HG02970 (cell line): ENCODE measurements around the gene EPS15.
"Not testable (repeated sequence)": the region's sequence is repeated elsewhere in the genome, so short reads cannot be mapped to it uniquely, and the experiment has no call there.

ENCODE experiments used
- ATAC-seq: cut with Tn5 transposase; IDR thresholded peaks from one replicate; pipeline ENCODE4 v1.9.1; 2021; ENCODE audit warnings: mild to moderate bottlenecking, moderate library complexity, moderate number of reproducible peaks; ENCODE audit not compliant: unreplicated experiment, low FRiP score

Gene EPS15

DNA sequence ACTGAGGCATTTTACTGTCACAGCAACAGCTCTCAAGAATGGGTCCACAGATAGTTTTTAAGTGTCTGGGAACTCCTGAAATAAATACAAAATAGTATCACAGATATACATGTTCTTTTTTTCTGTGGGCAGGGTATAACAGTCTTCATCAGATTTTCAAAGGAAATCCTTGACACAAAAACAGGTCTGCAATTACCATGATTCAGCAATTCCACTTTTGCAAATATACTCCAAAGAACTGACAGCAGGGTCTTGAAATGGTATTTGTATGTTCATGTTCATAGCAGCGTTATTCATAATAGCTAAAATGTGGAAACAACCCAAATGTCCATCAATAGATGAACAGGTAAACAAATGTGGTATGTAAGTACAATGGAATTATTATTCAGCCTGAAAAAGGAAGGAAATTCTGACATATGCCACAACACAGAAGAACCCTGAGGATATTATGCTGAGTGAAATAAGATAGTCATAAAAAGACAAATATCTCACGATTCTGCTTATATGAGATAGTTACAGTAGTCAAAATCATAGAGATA is 85.0 kb downstream of the EPS15 start:
- no peak for ATAC-seq

DNA sequence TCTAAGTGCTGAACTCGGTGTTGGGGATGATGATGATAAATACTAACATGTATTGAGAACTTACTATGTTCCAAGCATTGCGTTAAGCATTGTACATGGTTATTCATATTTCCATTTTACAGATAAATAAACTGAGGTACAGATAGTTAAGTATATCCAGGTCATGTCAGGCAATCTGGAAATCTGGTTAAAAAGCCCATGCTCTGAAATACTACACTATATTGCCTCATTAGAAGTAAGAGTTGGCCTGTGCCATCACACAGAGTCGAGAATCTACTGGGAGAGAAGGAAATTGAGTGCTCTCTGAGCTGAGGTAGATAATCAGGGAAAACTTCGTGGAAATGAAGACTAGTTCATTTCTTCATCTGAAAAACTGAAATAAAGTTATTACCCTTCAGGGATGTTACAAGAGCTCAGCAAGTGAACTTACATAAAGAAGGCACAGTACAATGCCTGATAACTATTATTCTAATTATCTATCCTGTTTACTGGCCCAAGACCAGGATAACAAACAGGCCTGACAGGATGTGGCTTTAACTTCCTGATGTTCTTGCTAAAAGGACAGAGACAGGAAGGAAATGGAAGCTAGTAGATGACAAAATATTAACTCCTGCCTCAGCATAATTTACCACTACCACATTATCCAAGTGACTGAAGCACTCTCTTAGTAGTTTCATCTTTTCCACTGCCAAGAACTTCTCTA is 85.6 kb downstream of the EPS15 start:
- ATAC-seq, result no peak

DNA sequence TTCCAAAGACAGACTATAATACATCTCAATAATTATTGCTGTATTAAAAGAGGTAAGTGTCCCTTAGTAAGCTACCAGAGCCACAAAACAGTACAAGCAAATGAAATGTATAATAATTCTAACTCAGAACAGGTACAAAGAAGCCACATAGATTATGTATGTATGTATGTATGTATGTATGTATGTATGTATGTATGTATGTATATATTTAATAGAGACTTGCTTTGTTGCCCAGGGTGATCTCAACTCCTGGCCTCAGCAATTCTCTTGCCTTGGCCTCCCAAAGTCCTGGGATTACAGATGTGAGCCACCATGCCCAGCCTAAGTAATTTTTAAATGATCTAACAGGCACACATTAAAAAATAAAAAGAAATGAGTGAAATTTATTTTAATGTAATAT is 86.9 kb downstream of the EPS15 start:
- no peak for ATAC-seq

DNA sequence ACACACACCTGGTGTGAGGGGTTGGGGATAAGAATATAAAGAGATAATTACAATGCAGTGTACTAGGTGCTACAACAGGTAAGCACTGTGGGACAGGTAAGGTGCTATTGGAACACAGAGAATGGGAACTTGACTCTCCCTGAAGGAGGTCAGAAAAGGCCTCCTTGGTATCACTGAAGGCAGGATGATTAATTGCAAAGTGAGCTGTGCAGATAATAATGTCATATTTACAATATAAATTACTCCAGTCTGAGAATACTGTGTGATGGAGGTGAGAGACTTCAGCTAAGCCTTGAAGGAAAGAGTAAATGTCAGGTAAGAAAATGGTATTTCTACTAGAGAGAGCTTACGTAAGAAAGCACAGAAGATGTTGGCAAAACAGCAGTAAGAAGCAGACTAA is 91.6 kb downstream of the EPS15 start:
- ATAC-seq, result no peak

DNA sequence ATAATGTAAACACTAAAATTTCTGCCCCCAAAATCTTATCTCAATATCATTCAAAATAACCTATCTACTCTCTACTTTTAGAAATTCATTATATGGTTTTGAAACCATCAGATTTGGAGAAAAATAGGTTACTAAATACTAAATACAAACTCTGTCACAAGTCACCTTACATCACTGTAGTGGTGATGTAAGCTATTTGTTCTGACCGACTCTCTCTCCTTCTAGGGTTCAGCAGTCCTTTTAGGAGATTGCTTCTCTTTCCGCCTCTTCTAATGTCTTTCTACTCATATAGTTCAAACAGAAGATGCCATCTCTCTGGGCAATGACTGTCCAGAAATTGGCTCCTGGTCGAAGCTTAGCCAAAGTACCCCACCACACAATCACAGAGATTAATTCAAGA is 93.1 kb downstream of the EPS15 start:
- no peak for ATAC-seq

DNA sequence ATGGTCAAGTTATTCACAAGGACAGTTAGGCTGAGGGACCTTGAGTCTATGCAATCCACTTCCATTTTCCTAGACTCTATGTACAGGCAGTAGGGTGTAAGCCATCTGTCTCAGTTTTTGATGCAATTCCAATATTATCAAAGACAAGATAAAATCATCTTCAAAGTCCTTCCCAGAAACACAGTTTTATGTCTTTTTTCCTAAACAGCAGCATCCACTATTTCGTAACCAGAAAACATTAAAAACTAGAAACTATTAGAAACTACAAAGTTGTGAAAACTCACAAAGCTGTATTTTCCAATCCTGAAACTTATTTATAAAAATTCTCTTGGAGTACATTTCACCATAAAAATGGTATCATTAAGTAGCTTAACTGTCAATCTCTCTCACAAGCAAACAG is 93.8 kb downstream of the EPS15 start:
- ATAC-seq, result no peak

DNA sequence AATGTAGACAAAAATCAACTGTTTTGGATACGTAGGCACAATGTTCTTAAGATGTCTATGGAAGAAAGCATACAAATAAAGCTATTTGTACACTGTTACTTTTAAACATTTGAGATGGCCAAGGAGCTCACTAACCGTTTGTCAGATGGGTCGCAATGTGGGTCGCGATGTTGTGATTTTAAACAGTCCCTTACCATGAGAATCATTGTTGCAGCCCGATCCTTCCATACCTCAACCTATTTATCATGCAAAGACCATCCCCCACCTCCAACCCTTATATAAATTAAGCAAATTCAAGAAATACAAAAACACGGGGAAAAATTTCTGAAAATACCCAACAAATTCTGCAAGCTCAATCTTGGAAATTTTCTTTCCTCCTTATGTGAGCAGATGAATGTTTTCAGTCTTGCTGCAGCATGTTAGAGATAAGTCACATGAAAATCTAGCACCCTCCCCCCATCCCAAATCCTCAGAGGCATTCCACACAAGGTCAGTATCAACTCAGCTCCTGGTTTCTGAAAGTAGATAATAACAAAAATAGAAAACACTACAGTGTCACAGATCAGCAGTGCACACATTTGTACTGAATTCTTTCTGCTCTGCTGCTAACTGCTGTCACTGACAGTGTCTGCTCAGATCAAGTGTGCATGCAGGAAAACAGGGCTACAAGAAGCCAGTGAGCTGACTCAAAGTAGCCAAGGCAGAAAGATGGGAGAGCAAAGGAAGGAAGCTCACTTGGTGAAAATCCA is 95.8 kb downstream of the EPS15 start:
- ATAC-seq, result no peak

DNA sequence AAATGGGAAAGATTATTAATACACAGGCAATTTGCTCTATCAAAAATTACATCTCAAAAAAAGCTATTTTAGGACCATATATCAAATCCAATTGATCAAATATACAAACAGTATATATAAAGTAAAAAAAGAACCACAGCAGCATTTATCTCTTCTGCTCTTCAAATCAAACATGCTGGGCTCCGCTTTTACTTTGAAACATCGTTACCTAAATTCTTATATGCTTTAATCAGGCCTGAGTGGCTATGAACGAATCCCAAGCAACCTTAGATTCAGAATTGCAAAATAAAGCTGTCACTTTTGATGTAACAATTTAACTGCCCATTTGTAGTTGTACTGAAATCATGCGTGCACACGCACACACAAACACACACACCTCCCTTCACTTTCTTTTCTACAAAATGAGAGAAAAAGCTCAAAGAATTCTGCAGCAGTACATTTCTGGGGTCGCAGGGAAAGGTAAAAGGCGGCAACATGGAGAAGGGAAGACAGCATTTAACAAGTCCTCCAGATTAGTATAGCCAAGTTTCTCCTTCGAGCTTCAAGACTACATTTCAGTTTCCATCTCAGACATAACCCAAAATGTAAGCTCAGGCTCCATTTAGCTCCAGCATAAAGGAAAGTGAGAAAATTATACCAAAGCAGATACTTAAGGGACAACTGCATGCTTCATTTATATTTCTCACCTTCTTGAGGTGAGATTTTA is 96.5 kb downstream of the EPS15 start:
- no peak for ATAC-seq

DNA sequence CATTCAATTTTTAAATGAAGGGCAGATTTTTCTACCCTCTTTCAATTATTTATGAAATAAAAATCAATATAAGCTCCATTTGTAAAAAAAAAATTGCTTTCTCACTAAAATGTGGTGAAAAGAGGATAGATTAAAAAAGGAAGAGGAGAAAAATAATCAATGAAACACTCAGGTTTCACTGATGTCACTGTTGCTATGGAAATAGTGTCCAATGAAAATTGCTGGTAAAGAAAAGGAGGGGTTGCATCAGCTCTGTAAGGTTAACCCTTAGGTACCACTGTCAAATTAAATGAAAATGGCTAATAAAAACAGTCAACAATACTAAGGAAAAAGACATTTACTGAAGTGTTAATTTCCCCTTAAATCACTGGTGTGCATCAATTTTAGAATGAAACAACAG is 97.1 kb downstream of the EPS15 start:
- no peak for ATAC-seq

DNA sequence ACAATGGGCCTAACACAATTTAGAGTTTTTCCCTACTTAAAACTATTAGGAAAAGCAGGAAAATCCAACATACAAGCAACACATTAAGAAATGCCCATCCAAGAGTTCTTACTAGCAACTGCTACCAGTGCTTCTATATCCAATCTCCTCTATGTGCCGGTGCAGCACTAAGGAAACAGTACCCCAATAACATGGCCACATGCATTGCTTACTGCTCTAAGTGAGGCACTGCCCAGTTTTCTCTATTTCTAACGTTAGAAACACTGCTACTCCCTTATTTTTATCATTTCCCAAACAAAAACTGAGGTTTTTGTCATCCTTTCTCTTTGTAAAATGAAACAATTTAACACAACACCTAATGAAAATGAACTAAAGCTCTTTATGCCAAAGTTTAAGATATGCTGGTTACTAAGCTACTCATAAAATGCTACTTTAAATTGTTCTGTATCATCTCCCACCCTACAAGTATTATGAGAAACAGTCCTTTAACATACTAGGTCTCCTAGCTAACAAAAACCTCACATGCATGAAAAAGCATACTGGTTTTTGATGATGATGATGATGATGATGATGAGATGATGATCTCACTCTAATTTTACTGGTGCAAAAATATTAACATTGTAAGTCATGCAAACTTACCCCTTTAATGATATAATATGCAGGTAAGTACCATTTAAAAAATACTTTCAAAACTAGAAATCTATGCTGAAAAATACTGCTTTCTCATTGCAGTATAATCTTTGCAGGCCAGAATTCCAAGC is 98.0 kb downstream of the EPS15 start:
- ATAC-seq, result no peak

DNA sequence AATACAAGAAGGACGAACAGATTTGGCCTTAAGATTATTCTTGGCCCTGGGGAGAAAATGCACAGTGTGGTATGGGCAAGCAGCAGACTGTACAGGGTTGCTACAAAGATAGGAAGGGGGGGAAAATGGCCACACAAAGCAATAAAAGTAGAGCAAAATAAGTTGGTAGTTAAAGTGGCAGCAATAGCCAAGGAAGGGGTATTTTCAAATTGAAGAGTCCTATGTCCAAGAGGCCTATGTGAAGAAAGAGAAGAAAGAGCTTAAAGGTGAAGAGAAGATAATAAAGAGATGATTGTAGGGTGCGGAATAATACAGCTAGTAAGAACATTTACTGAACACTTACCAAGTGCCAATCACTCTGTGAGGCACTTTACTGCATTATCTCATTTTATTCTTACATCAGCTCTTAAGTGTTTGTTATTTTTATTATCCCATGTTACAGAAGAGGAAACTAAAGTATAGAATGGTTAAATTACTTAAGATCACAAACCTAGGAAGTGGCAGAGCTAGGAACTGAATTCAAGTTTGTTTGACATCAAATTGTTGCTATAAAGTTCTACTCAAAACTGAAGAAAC is 100.6 kb downstream of the EPS15 start:
- no peak for ATAC-seq

DNA sequence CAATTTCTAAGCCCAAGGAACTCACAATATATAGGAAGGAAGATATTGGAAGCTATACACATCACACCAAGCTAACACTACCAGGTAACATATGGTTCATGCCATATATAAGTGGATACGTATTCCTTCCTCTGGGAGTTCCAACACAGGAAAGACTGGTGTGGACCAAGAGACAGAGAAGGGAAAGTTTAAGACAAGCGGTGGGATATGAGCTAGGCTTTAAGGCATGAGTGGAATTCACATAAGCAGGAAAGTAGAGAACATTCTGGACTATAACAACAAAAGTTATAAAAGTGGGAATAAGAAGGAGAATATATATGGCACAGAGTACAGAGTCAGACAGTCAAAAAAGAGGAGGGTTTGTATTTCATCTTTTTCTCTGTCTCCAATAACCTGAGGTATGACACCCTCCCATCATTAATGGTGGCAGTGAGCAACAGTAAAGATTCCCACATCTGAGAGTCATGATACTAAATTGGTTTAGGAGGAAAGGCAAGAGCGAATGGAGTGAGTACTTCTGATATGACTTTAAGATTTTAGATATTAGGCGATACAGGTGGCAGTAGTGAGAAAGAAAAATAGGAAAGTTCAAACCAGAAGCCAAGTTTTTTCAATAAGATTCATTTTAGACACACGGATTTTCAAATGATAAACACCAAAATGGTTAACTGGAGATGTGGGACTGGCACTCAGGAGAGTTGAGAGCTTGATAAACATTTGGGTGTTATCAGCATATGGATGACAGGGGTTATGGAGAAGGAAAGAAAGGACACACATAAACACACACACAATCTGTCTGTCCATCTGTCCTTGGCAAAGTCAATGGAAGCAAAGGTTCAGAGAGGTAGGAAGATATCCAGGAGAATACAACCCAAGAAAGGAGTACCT is 101.3 kb downstream of the EPS15 start:
- no peak for ATAC-seq

DNA sequence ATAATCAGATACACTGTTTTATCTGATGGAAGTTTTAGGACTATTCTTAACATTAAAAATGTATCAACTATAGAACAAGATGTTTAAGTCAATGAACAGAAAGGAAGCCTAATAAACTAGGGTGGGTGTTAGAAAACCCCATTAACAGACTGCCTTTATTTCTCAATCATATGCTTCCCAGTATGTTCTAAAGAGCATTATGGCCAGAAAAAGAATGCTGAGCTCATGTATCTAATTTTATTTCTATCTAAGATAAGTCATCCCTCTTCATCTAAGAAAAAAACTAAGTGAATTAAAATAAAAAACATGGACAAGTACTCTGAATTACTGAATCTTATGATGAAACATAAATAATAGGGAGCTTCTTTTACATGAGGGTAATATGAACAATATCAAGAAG is 102.2 kb downstream of the EPS15 start:
- no peak for ATAC-seq

DNA sequence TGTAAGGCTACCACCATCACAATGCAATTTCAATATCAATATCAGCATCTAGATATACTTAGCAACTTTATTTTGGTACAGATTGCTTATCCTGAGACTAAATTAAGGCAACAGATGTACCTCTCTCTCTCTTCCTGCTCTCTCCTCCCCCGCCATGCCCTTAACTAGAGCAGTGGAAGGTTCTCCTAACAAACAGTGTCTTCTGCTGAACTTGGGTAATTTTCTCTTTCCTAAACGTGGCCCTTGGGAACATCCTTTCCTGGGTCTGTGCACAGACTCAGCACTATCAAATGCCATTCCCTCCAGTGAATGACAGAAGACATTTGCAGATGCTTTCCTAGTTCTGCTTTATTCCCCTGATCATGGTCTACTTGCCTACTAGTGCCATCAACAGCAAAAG is 103.1 kb downstream of the EPS15 start:
- no peak for ATAC-seq

DNA sequence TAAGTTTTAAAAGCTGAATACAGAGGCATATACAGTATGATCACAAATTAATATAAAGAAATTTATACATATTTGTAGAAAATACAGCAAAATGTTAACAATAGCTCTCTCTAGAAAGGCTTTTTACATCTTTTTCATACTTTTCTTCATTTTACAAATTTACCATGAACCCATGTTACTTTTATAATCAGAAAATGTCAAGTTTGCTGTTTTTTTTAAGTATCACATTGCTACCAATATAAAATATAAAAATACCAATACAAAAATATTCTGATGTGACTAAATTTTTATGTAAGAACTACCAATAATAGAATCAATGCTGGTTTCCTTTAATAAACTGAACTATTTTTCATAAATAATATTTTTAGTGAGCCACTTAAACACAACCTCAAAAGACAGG is 104.3 kb downstream of the EPS15 start:
- no peak for ATAC-seq

DNA sequence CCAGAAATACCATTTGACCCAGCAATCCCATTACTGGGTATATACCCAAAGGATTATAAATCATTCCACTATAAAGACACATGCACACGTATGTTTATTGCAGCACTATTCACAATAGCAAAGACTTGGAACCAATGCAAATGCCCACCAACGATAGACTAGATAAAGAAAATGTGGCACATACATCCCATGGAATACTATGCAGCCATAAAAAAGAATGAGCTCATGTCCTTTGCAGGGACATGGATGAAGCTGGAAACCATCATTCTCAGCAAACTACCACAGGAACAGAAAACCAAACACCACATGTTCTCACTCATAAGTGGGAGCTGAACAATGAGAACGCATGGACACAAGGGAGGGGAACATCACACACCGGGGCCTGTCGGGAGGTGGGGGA is 107.2 kb downstream of the EPS15 start:
- not testable (repeated sequence) for ATAC-seq

DNA sequence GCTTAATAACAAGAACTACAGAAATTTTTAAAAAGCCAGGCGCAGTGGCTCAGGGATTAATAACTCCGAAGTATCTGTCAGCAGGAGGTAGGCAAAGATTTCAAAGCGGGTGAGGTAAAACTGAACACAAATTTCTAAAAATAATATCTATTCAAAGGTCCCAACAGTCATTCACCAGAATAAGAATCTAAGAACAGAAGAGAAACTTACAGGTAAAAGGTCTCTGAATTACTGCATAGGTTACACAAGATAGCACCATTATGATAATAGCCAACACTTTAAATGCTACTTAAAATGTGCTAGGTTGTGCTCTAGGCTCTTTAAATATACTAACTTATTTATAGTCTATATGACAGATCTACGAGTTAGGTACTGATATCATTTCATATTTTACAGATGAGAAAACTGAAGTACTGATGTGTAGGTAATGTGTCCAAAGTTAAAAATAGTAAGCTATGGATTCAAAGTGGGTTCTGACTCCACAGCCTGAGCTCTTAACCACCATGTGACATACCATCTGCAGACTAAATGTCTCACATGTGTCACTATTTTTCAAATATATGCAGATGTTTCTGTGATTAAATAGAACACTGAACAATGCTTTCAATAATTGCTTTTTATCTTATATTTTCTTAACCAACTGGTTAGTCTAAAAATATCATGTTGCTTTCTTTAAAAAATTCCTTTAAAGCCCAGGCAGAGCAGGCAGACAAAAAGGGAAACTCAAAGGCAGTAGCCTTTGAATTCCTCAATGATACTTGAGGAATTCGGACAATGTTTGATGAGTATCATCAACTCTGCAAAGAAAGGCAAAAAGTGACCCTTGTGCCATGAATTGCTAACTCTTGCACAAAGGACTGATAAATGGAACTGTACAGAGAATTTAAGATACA is 108.3 kb downstream of the EPS15 start:
- no peak for ATAC-seq
